Measurements from ENCODE around the gene CTNND2.

DNA sequence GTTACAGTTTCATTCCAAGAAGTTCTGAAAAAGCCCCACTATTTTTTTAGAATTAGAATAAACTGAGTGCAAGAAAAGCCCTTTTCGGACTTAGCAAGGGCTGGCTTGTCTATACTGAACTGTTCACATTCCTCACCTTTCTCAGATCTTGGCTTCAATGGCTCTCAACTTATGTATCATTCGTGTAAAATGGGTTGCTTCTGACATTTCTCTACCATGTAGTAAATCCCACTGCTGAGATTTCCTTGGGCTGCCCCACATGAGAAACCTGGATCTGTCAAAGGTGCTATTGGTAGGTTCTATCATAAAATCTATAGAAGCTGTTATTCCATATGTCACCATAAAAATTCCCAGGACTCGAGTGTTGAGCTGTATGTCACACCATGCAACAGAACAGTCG lies 454.3 kb downstream of the CTNND2 start:
- TF ChIP-seq, protein P1, sequence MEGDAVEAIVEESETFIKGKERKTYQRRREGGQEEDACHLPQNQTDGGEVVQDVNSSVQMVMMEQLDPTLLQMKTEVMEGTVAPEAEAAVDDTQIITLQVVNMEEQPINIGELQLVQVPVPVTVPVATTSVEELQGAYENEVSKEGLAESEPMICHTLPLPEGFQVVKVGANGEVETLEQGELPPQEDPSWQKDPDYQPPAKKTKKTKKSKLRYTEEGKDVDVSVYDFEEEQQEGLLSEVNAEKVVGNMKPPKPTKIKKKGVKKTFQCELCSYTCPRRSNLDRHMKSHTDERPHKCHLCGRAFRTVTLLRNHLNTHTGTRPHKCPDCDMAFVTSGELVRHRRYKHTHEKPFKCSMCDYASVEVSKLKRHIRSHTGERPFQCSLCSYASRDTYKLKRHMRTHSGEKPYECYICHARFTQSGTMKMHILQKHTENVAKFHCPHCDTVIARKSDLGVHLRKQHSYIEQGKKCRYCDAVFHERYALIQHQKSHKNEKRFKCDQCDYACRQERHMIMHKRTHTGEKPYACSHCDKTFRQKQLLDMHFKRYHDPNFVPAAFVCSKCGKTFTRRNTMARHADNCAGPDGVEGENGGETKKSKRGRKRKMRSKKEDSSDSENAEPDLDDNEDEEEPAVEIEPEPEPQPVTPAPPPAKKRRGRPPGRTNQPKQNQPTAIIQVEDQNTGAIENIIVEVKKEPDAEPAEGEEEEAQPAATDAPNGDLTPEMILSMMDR (IDR thresholded peaks at IDR 0.05) = no peak
- TF ChIP-seq POLR2A (IDR thresholded peaks at IDR 0.05; ENCODE audit: low read depth) = no peak

All from esophagus muscularis mucosa (tissue), 3 donors.